Hematopoietic multipotent progenitor cell treated with erythropoietin and hydrocortisone succinate and interleukin-3 and kit ligand, for 15 days (in vitro differentiated cells): ENCODE data around the gene CABP5.

Experiments used
- DNase-seq: peaks from one replicate; pipeline ENCODE4 v3.0.0-alpha.2; 2015; ENCODE audit warnings: low spot score

CABP5 gene

GRCh38 chr19:48030073-48030472 lies 13.8 kb downstream of the CABP5 start:
- no peak for DNase-seq

GRCh38 chr19:48029431-48029830 lies 14.4 kb downstream of the CABP5 start:
- no peak for DNase-seq

GRCh38 chr19:48025480-48025879 lies 18.4 kb downstream of the CABP5 start:
- no peak for DNase-seq

- no peak for DNase-seq
These were observed 20.4 kb downstream of the CABP5 start for GRCh38 chr19:48023518-48023917.

- DNase-seq: no peak
These were observed 20.9 kb downstream of the CABP5 start for GRCh38 chr19:48023011-48023410.

- no peak for DNase-seq
These were observed 23.2 kb downstream of the CABP5 start for GRCh38 chr19:48020686-48021085.

GRCh38 chr19:48010932-48011758 lies 32.7 kb downstream of the CABP5 start:
- no peak for DNase-seq

- DNase-seq: no peak
These were observed 37.1 kb downstream of the CABP5 start for GRCh38 chr19:48006762-48007161.

GRCh38 chr19:48004236-48004635 lies 39.6 kb downstream of the CABP5 start:
- no peak for DNase-seq

- no peak for DNase-seq
These were observed 43.0 kb downstream of the CABP5 start for GRCh38 chr19:48000846-48001245.

GRCh38 chr19:47998800-47999199 lies 45.1 kb downstream of the CABP5 start:
- no peak for DNase-seq

- DNase-seq: no peak
These were observed 47.6 kb downstream of the CABP5 start for GRCh38 chr19:47996230-47996727.

GRCh38 chr19:47994209-47994802 lies 49.6 kb downstream of the CABP5 start, which contains the start of gene ELSPBP1:
TSS of gene ELSPBP1 (plus strand) at chr19:47994632. CDS start at chr19:48008668, 14,036 bp downstream.
- DNase-seq: no peak

GRCh38 chr19:47992070-47992469 lies 51.8 kb downstream of the CABP5 start, which contains the start of gene BSPH1:
TSS of gene BSPH1 (minus strand) at chr19:47992170. CDS start at chr19:47992081, 89 bp downstream.
- no peak for DNase-seq

- no peak for DNase-seq
These were observed 52.6 kb downstream of the CABP5 start for GRCh38 chr19:47991191-47991808.
